K562 (cell line): ENCODE results near the gene KIFAP3. TPM values are rescaled to one million over a fixed set of nuclear protein-coding genes. Genes with fewer than 3 reads are reported as not detected.
A peak's percentile ranks its signal among the peaks of the same experiment; 100 is the strongest.

Source experiments
- BRF1 ChIP-seq: IDR thresholded peaks from 3 replicates; pipeline ENCODE4 v1.6.1; 2011; ENCODE audit warnings: borderline replicate concordance, mild to moderate bottlenecking; ENCODE audit not compliant: insufficient read length; ENCODE audit errors: extremely low read depth
- DDX20 ChIP-seq: fragments of 450-650 bp; IDR thresholded peaks from 2 replicates; pipeline ENCODE4 v1.6.1; 2016; ENCODE audit warnings: missing genetic modification characterization, low read depth, mild to moderate bottlenecking, missing compliant biosample characterization, moderate library complexity
- FOXA1 ChIP-seq: fragments of 450-650 bp; IDR thresholded peaks from 2 replicates; pipeline ENCODE4 v1.6.1; 2016; ENCODE audit warnings: mild to moderate bottlenecking, borderline replicate concordance
- HDAC2 ChIP-seq: fragments of 450-650 bp; IDR thresholded peaks from 2 replicates; pipeline ENCODE4 v1.6.1; 2016; ENCODE audit warnings: mild to moderate bottlenecking
- HMG20B ChIP-seq: fragments of 250-450 bp; sonication (Bioruptor Pico); IDR thresholded peaks from 2 replicates; pipeline ENCODE4 v1.5.0; 2021; ENCODE audit warnings: mild to moderate bottlenecking
- ILF3 ChIP-seq: fragments of 450-650 bp; IDR thresholded peaks from 2 replicates; pipeline ENCODE4 v1.6.1; 2018; ENCODE audit warnings: antibody characterized with exemption, mild to moderate bottlenecking, moderate library complexity, borderline replicate concordance
- JUND ChIP-seq, 2 experiments: IDR thresholded peaks; 2 replicates in 1 of 2; 3 replicates in 1 of 2; pipeline ENCODE4 v1.6.1; 2011; ENCODE audit warnings: borderline replicate concordance in 2 of 2, low read depth in 2 of 2, low read length in 2 of 2, improper control_type of control experiment in 1 of 2, missing biosample characterization in 1 of 2, missing genetic modification characterization in 1 of 2, missing genetic modification reagents in 1 of 2
- NCOA2 ChIP-seq, 2 experiments: fragments of 450-650 bp; IDR thresholded peaks; 2 replicates each; pipeline ENCODE4 v1.6.1; 2018; ENCODE audit warnings: mild to moderate bottlenecking in 2 of 2, moderate library complexity in 1 of 2; ENCODE audit not compliant: partially characterized antibody in 2 of 2
- NFATC3 ChIP-seq: fragments of 450-650 bp; IDR thresholded peaks from 2 replicates; pipeline ENCODE4 v1.6.1; 2017; ENCODE audit warnings: mild to moderate bottlenecking
- NFE2L1 ChIP-seq: fragments of 450-650 bp; IDR thresholded peaks from 2 replicates; pipeline ENCODE4 v1.6.1; 2016; ENCODE audit warnings: missing genetic modification characterization, low read depth, mild to moderate bottlenecking, missing compliant biosample characterization, moderate library complexity, borderline replicate concordance
- NFIX ChIP-seq: fragments of 250-450 bp; sonication (Bioruptor Pico); IDR thresholded peaks from 2 replicates; pipeline ENCODE4 v1.4.0; 2020; ENCODE audit warnings: low read depth, mild to moderate bottlenecking, moderate library complexity
- PHB2 ChIP-seq: fragments of 450-650 bp; IDR thresholded peaks from 2 replicates; pipeline ENCODE4 v1.6.1; 2017; ENCODE audit warnings: low read depth
- RUNX1 ChIP-seq: sonication (generic); IDR thresholded peaks from 2 replicates; pipeline ENCODE4 v1.6.1; 2016; ENCODE audit warnings: antibody characterized with exemption, low read depth
- SAFB ChIP-seq: fragments of 200-400 bp; formaldehyde crosslinking; IDR thresholded peaks from 2 replicates; pipeline ENCODE4 v1.6.1; 2017; ENCODE audit warnings: low read depth, low read length, borderline replicate concordance
- SMAD3 ChIP-seq: fragments of 450-650 bp; formaldehyde crosslinking; conservative IDR thresholded peaks from 2 replicates; pipeline ENCODE4 v1.4.0; 2020; ENCODE audit warnings: mild to moderate bottlenecking
- STAG1 ChIP-seq: sonication (generic); formaldehyde crosslinking; IDR thresholded peaks from 2 replicates; pipeline ENCODE4 v1.5.0; 2020; ENCODE audit warnings: missing genetic modification reagents, borderline replicate concordance
- TAF7 ChIP-seq: fragments of 450-650 bp; IDR thresholded peaks from 2 replicates; pipeline ENCODE4 v1.6.1; 2016; ENCODE audit warnings: missing genetic modification characterization, missing compliant biosample characterization
- ZBED1 ChIP-seq: IDR thresholded peaks from 2 replicates; pipeline ENCODE4 v1.6.1; 2014
- polyA plus RNA-seq, 8 experiments: library from polyadenylated mRNA; depleted of rRNA in 4 of 8; stranded (reverse) in 5 of 8; unstranded in 3 of 8; fragments of >200 nt; fragmentation: Nextera tagmentation in 2 of 8; fragmentation: Illumina TruSeq in 1 of 8; extraction: Ambion mirVana in 2 of 8; extraction: Trizol in 1 of 8; gene quantifications; 2 replicates each; pipeline versions ENCODE4 v1.2.1 to v1.2.3, GENCODE V29; 2011 to 2014; ENCODE audit warnings: inconsistent platforms in 1 of 8, missing spikeins in 1 of 8
- total RNA-seq, 7 experiments: library from RNA; depleted of rRNA in 6 of 7; stranded (reverse); fragments of >200 nt in 6 of 7; fragmentation: Illumina TruSeq in 2 of 7; extraction: Trizol in 2 of 7; gene quantifications; 2 replicates each; pipeline versions ENCODE4 v1.2.1 to v1.2.3, GENCODE V29; 2011 to 2021; ENCODE audit warnings: low replicate concordance in 1 of 7
- TF ChIP-seq, protein P1 (sequence below): fragments of 450-650 bp; formaldehyde crosslinking; IDR thresholded peaks from 2 replicates; pipeline ENCODE4 v1.4.0; 2022; ENCODE audit warnings: missing genetic modification characterization
- TF ChIP-seq, protein P2 (sequence below): fragments of 250-450 bp; sonication (Bioruptor Pico); IDR thresholded peaks from 2 replicates; pipeline ENCODE4 v1.5.0; 2022; ENCODE audit warnings: mild to moderate bottlenecking
- TF ChIP-seq, protein P3 (sequence below): fragments of 250-450 bp; sonication (Bioruptor Pico); IDR thresholded peaks from 2 replicates; pipeline ENCODE4 v1.8.0; 2021; ENCODE audit warnings: borderline replicate concordance, mild to moderate bottlenecking, moderate library complexity; ENCODE audit not compliant: poor library complexity, severe bottlenecking
- TF ChIP-seq, protein P4 (sequence below): sonication (generic); formaldehyde crosslinking; IDR thresholded peaks from 2 replicates; pipeline ENCODE4 v1.8.0; 2023; ENCODE audit warnings: mild to moderate bottlenecking, missing genetic modification reagents

Gene KIFAP3
- total and polyA plus RNA-seq, 9 of the 15 experiments (the other 6 are each of a cell fraction or from before 2014, with no cell fraction given), result 8.8 to 17.5 (median 11.8) TPM

DNA sequence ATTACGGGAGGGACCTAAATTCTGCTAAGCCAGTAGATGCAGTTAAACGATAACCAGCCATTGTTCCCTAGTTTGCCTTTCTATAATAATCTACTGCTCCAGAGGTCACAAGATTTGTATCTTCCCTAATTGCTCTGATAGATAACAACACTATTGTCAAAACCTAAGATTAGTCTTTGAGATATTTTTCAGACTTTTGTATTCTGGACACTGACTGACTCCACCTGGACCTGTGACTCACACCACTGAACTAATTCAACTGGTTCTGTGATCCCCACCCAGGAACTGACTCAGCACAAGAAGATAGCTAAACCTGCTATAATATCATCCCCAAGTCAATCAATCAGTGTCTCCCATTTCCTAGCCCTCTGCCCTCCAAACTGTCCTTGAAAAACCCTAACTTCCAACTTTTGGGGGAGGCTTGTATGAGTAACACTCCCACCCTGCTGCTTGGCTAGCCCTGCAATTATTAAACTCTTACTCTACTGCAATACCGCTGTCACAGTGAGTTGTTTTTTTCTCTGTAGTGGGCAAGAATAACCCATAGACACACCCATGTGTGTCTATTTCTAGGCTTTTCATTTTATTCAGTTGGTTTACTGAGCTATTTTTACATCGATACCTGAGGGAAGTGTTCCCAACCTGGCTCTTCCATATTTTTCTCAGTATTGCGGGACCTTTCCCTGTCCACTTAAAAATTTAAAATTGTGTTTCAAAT lies 11.2 kb downstream of the KIFAP3 start (continued):
- TF ChIP-seq, protein P1, sequence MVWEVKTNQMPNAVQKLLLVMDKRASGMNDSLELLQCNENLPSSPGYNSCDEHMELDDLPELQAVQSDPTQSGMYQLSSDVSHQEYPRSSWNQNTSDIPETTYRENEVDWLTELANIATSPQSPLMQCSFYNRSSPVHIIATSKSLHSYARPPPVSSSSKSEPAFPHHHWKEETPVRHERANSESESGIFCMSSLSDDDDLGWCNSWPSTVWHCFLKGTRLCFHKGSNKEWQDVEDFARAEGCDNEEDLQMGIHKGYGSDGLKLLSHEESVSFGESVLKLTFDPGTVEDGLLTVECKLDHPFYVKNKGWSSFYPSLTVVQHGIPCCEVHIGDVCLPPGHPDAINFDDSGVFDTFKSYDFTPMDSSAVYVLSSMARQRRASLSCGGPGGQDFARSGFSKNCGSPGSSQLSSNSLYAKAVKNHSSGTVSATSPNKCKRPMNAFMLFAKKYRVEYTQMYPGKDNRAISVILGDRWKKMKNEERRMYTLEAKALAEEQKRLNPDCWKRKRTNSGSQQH (CRISPR knock-in tag), result no peak
- no peak for TF ChIP-seq NFIX (CRISPR knock-in tag)
- no peak for TF ChIP-seq PHB2
- TF ChIP-seq ZBED1, result no peak
- no peak for TF ChIP-seq ILF3
- TF ChIP-seq RUNX1, result no peak
- TF ChIP-seq, protein P2, sequence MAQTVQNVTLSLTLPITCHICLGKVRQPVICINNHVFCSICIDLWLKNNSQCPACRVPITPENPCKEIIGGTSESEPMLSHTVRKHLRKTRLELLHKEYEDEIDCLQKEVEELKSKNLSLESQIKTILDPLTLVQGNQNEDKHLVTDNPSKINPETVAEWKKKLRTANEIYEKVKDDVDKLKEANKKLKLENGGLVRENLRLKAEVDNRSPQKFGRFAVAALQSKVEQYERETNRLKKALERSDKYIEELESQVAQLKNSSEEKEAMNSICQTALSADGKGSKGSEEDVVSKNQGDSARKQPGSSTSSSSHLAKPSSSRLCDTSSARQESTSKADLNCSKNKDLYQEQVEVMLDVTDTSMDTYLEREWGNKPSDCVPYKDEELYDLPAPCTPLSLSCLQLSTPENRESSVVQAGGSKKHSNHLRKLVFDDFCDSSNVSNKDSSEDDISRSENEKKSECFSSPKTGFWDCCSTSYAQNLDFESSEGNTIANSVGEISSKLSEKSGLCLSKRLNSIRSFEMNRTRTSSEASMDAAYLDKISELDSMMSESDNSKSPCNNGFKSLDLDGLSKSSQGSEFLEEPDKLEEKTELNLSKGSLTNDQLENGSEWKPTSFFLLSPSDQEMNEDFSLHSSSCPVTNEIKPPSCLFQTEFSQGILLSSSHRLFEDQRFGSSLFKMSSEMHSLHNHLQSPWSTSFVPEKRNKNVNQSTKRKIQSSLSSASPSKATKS (CRISPR knock-in tag), result no peak
- no peak for TF ChIP-seq SMAD3 (CRISPR knock-in tag)
- TF ChIP-seq TAF7 (tag), result no peak
- no peak for TF ChIP-seq NFATC3
- no peak for TF ChIP-seq STAG1 (CRISPR knock-in tag)
- TF ChIP-seq HDAC2, result no peak
- TF ChIP-seq, protein P3, sequence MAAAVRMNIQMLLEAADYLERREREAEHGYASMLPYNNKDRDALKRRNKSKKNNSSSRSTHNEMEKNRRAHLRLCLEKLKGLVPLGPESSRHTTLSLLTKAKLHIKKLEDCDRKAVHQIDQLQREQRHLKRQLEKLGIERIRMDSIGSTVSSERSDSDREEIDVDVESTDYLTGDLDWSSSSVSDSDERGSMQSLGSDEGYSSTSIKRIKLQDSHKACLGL, result no peak
- TF ChIP-seq JUND (IDR thresholded peaks at IDR 0.05; ENCODE audit: borderline replicate concordance, low read depth, low read length), result peak; percentile 63
- TF ChIP-seq JUND (tag; IDR thresholded peaks at IDR 0.05; ENCODE audit: borderline replicate concordance, low read depth, low read length), result peak; percentile 47; the same call in 1 of the 3 replicates
- TF ChIP-seq, protein P4, sequence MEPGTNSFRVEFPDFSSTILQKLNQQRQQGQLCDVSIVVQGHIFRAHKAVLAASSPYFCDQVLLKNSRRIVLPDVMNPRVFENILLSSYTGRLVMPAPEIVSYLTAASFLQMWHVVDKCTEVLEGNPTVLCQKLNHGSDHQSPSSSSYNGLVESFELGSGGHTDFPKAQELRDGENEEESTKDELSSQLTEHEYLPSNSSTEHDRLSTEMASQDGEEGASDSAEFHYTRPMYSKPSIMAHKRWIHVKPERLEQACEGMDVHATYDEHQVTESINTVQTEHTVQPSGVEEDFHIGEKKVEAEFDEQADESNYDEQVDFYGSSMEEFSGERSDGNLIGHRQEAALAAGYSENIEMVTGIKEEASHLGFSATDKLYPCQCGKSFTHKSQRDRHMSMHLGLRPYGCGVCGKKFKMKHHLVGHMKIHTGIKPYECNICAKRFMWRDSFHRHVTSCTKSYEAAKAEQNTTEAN (CRISPR knock-in tag), result no peak
- no peak for TF ChIP-seq HMG20B
- no peak for TF ChIP-seq DDX20 (tag)
- TF ChIP-seq BRF1, result no peak
- TF ChIP-seq NFE2L1 (tag), result no peak
- TF ChIP-seq FOXA1, result no peak
- TF ChIP-seq NCOA2 (IDR thresholded peaks at IDR 0.05; ENCODE audit: partially characterized antibody in 2 of 2), result no peak
- TF ChIP-seq SAFB, result no peak
